Lung (tissue), 12 donors: ENCODE data around the gene SNTB2. TPM values are rescaled to one million over a fixed set of nuclear protein-coding genes. Genes with fewer than 3 reads are reported as not detected.

Experiments used
- ATAC-seq: fragments of 200-7000 bp; cut with Tn5 transposase; one replicate; pipeline ENCODE4 v1.9.1; 2020; ENCODE audit warnings: moderate number of reproducible peaks; ENCODE audit not compliant: insufficient read depth, low FRiP score
- DNase-seq, 3 donors: peaks; one replicate each; pipeline ENCODE4 v3.0.0-alpha.2; 2013 to 2017
- H3K27ac ChIP-seq, 2 donors: one replicate each; pipeline ENCODE4 v1.5.1; 2013; ENCODE audit warnings: mild to moderate bottlenecking in 2 of 2, moderate library complexity in 2 of 2, control low read depth in 1 of 2, inconsistent platforms in 1 of 2, low read depth in 1 of 2, low read length in 1 of 2
- H3K27me3 ChIP-seq, 3 donors: one replicate each; pipeline ENCODE4 v1.5.1; 2013; ENCODE audit warnings: low read length in 2 of 3; ENCODE audit not compliant: control insufficient read depth in 3 of 3, insufficient read depth in 3 of 3
- H3K36me3 ChIP-seq, 4 donors: one replicate each; pipeline ENCODE4 v1.5.1; 2013; ENCODE audit warnings: low read length in 4 of 4, mild to moderate bottlenecking in 1 of 4, moderate library complexity in 1 of 4; ENCODE audit not compliant: control insufficient read depth in 4 of 4, insufficient read depth in 4 of 4
- H3K4me1 ChIP-seq, 5 donors: one replicate each; pipeline ENCODE4 v1.5.1; 2013; ENCODE audit warnings: low read length in 5 of 5, mild to moderate bottlenecking in 2 of 5, moderate library complexity in 1 of 5; ENCODE audit not compliant: control insufficient read depth in 5 of 5, insufficient read depth in 5 of 5
- H3K4me3 ChIP-seq: one replicate; pipeline ENCODE4 v1.5.1; 2013; ENCODE audit warnings: mild to moderate bottlenecking, control low read depth, moderate library complexity
- H3K9ac ChIP-seq, 2 donors: one replicate each; pipeline ENCODE4 v1.5.1; 2013; ENCODE audit warnings: low read length in 2 of 2, control low read depth in 1 of 2; ENCODE audit not compliant: insufficient read depth in 1 of 2
- H3K9me3 ChIP-seq, 4 donors: one replicate each; pipeline ENCODE4 v1.5.1; 2013; ENCODE audit warnings: low read length in 3 of 4, mild to moderate bottlenecking in 1 of 4, moderate library complexity in 1 of 4; ENCODE audit not compliant: control insufficient read depth in 4 of 4, insufficient read depth in 3 of 4
- WGBS, 2 donors: extraction: QIAGEN DNeasy Blood & Tissue Kit; methylation state at CpG; one replicate each; pipeline ENCODE4 v1.1.7; 2013; 5-methylcytosine and 5-hydroxymethylcytosine counted together
- polyA plus RNA-seq, 2 donors: library from polyadenylated mRNA; stranded (reverse); fragments of 200-250 nt; gene quantifications; one replicate each; pipeline ENCODE4 v1.2.1, GENCODE V29; 2013
- total RNA-seq, 2 donors: library from RNA; depleted of rRNA in 1 of 2; stranded (reverse); fragments of >200 nt in 1 of 2; gene quantifications; one replicate each; pipeline ENCODE4 v1.2.1, GENCODE V29; 2014 to 2021
- TF ChIP-seq, protein P1 (sequence below): IDR thresholded peaks from 2 replicates; pipeline ENCODE4 v1.5.1; 2012; ENCODE audit warnings: mild to moderate bottlenecking; ENCODE audit errors: control extremely low read depth, extremely low read depth
- donor health status: control.
- donor health status: control.
- donor health status: Bipolar disorder and iron deficiency.
- donor health status: healthy.
- donor health status: DM: yes; HTN: yes; CAD: no.

Gene SNTB2
- total and polyA plus RNA-seq, 4 donors, result 4.5 to 42.8 (median 19.1) TPM

DNA sequence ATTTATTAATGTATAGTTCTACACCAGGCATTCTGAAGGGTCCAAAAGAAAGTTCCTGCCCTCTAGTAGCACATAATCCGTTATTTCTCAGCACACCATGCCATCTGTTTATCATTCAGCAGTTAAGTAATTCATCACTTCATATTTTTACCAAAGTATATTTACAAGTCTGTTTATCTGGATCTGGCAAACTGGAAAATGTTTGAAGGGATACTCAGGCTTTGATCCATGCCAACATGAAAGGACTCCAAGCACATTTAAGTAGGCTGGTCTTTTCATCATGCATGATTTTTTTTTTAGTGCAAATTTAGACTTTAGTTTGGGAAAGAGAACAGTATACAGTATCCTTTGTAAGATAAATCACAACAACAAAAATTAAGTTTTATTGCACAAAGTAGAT lies 120.1 kb downstream of the SNTB2 start:
- Histone ChIP-seq H3K9me3 (no peaks in the 10 kb centered on the region), H3K9ac (no peak overlapping the region), H3K4me3 (no peak overlapping the region), H3K36me3 (peaks cover 2 to 4% (median 3%) of the 10 kb centered on the region in 4 donors), H3K27ac (no peak overlapping the region), H3K4me1 (peaks cover 0 to 3% (median 1%) of the 10 kb centered on the region in 5 donors), H3K27me3 (no peaks in the 10 kb centered on the region)
- 56 to 69% methylated on average over 1 of the region's 1 CpG for WGBS, 2 donors
- ATAC-seq (no peak), DNase-seq (peak in 2 of 3 donors; percentile 38 to 47)
- TF ChIP-seq, protein P1, sequence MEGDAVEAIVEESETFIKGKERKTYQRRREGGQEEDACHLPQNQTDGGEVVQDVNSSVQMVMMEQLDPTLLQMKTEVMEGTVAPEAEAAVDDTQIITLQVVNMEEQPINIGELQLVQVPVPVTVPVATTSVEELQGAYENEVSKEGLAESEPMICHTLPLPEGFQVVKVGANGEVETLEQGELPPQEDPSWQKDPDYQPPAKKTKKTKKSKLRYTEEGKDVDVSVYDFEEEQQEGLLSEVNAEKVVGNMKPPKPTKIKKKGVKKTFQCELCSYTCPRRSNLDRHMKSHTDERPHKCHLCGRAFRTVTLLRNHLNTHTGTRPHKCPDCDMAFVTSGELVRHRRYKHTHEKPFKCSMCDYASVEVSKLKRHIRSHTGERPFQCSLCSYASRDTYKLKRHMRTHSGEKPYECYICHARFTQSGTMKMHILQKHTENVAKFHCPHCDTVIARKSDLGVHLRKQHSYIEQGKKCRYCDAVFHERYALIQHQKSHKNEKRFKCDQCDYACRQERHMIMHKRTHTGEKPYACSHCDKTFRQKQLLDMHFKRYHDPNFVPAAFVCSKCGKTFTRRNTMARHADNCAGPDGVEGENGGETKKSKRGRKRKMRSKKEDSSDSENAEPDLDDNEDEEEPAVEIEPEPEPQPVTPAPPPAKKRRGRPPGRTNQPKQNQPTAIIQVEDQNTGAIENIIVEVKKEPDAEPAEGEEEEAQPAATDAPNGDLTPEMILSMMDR, result no peak

GRCh38 chr16:69307856-69308255 lies 120.9 kb downstream of the SNTB2 start:
- H3K9ac ChIP-seq, result no peak overlapping the region
- no peaks in the 10 kb centered on the region for H3K27me3 ChIP-seq
- peaks cover 0 to 5% (median 4%) of the 10 kb centered on the region in 5 donors for H3K4me1 ChIP-seq
- TF ChIP-seq, protein P1, result no peak
- H3K27ac ChIP-seq, result no peak overlapping the region
- H3K4me3 ChIP-seq, result no peak overlapping the region
- DNase-seq, result no peak
- H3K36me3 ChIP-seq, result peaks cover 0 to 4% (median 3%) of the 10 kb centered on the region in 4 donors
- WGBS, 2 donors, result 93 to 94% methylated on average over 2 of the region's 2 CpGs
- ATAC-seq, result no peak
- no peaks in the 10 kb centered on the region for H3K9me3 ChIP-seq

DNA sequence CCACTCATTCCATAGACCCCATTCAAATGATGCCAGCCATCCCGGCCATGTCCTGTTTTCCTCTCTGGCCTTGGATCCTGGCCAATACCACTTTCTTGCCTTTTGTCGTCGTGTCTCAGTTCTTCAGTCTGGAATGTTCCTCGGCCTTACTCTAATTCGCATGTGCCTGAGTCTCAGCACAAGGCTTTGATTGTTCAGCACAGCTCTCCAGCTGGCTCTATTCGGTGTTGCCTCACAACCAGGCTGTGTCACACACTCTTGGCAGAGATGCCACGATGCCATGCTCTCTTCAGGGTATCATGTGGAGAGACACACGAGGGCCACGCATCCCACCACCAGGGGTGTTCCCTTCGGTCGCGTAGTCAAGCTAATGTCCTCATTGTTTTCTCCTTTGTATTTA lies 122.4 kb downstream of the SNTB2 start:
- ATAC-seq (no peak), DNase-seq (peak in 2 of 3 donors; percentile 20 to 26)
- no peak overlapping the region for H3K9ac ChIP-seq
- TF ChIP-seq, protein P1, result no peak
- 78 to 82% methylated on average over 12 of the region's 12 CpGs for WGBS, 2 donors
- H3K4me1 ChIP-seq, result peaks cover 0 to 5% (median 4%) of the 10 kb centered on the region in 5 donors
- peaks cover under 1 to 11% (median 4%) of the 10 kb centered on the region in 4 donors for H3K36me3 ChIP-seq
- H3K9me3 ChIP-seq, result no peaks in the 10 kb centered on the region
- no peak overlapping the region for H3K27ac ChIP-seq
- H3K4me3 ChIP-seq, result no peak overlapping the region
- no peaks in the 10 kb centered on the region for H3K27me3 ChIP-seq
